ENCODE measurements around the gene ARHGAP33.

DNA sequence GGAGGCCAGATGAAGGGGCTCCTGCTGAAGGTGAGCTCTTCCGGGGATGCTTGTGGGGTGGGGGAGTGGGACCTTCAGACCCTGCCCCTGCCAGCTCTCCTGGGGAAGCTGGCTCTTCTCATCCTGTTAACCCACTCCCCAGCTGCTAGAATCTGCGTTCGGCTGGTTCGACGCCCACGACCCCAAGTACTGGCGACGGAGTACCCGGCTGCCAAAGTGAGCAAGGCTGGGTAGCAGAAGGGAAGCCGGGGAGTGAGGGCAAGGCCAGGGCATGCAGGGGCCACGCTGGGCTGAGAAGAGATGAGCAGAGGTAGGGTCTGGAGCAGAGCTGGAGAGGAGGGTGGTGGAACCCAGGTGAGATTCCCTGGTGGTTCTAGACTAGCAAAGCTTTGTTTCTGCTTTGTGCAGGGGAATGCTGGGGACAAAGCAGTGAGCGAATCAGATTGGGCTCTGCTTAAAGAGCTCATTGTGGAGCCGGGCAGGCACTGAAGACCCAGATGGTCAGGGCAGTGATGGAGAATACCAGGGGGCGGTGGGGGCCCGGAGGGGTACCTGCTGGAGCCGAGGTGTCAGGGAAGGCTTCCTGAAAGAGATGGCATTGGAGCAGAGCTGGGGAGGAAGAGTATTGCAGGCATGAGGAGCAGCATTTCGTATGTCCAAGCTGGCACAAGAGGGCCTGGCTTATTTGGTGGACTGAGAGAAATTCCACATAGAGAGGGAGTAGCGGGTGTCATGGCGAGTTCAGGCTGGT lies 47.2 kb upstream of the ARHGAP33 start:
- TF ChIP-seq MXI1 (IDR thresholded peaks at IDR 0.05; ENCODE audit: borderline replicate concordance, low read depth, low read length): no peak
- TF ChIP-seq, protein P1, sequence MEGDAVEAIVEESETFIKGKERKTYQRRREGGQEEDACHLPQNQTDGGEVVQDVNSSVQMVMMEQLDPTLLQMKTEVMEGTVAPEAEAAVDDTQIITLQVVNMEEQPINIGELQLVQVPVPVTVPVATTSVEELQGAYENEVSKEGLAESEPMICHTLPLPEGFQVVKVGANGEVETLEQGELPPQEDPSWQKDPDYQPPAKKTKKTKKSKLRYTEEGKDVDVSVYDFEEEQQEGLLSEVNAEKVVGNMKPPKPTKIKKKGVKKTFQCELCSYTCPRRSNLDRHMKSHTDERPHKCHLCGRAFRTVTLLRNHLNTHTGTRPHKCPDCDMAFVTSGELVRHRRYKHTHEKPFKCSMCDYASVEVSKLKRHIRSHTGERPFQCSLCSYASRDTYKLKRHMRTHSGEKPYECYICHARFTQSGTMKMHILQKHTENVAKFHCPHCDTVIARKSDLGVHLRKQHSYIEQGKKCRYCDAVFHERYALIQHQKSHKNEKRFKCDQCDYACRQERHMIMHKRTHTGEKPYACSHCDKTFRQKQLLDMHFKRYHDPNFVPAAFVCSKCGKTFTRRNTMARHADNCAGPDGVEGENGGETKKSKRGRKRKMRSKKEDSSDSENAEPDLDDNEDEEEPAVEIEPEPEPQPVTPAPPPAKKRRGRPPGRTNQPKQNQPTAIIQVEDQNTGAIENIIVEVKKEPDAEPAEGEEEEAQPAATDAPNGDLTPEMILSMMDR (conservative IDR thresholded peaks at IDR 0.05; ENCODE audit: low read depth, low read length): no peak

Measured in IMR-90 (cell line).